NOMO-1 (cell line): ENCODE results near the gene ZNF230.

Experiments
- DNase-seq, 2 experiments: peaks; one replicate each; lab custom pipeline; 2025; ENCODE audit not compliant: unreplicated experiment in 2 of 2; lab: John Stamatoyannopoulos, UW

Gene ZNF230

GRCh38 chr19:44032001-44032610, 29.3 kb downstream of the ZNF230 start:
- DNase-seq: no peak

- DNase-seq: no peak
These were observed 39.4 kb downstream of the ZNF230 start for GRCh38 chr19:44042147-44042546.

GRCh38 chr19:44050740-44051649, 48.2 kb downstream of the ZNF230 start:
- DNase-seq: no peak

- peak; percentile 58 to 59 for DNase-seq
These were observed 49.1 kb downstream of the ZNF230 start, which contains the start of gene ZNF223 for GRCh38 chr19:44051650-44052402. ZNF223 (plus strand) TSS chr19:44052036; CDS start chr19:44055177, 3,141 bp downstream.

GRCh38 chr19:44055870-44056269, 53.1 kb downstream of the ZNF230 start:
- no peak for DNase-seq

GRCh38 chr19:44059229-44059628, 56.5 kb downstream of the ZNF230 start:
- no peak for DNase-seq

GRCh38 chr19:44061038-44061437, 58.3 kb downstream of the ZNF230 start:
- DNase-seq: no peak
